ENCODE data around the gene MRPL49.
"Not testable (repeated sequence)": the region's sequence is repeated elsewhere in the genome, so short reads cannot be mapped to it uniquely, and the experiment has no call there.

The MRPL49 gene

DNA sequence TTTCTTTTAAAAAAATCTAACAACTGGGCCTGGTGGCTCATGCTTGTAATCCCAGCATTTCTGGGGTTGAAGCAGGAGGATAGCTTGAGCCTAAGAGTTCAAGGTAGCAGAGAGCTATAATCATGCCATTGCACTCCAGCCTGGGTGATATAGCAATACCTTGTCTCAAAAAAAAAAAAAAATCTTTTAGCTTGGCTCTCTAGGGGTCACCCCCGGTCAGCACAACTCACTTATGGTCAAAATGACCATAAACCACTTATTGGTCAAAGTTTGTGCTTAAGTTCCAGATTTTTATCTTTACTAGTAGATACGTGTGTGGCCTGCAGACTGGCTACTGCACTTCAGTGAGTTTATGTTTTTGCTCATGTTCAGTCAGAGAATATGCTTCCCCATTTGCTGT, 41.6 kb downstream of the MRPL49 start:
- WGBS: 80% methylated on average over 2 of the region's 2 CpGs
- H3K27ac ChIP-seq (ENCODE audit: low read depth, low read length): no peak overlapping the region
- H3K4me1 ChIP-seq (ENCODE audit: insufficient read depth, low read length): no peaks in the 10 kb centered on the region
- H3K9ac ChIP-seq (ENCODE audit: low read depth, low read length): no peak overlapping the region
- no peaks in the 10 kb centered on the region for H3K9me3 ChIP-seq (ENCODE audit: insufficient read depth, low read depth, low read length)
- no peak overlapping the region for H3K4me3 ChIP-seq (ENCODE audit: low read length)
- H3K36me3 ChIP-seq (ENCODE audit: insufficient read depth, low read length): no peaks in the 10 kb centered on the region
- no peaks in the 10 kb centered on the region for H3K27me3 ChIP-seq (ENCODE audit: insufficient read depth, low read length)

DNA sequence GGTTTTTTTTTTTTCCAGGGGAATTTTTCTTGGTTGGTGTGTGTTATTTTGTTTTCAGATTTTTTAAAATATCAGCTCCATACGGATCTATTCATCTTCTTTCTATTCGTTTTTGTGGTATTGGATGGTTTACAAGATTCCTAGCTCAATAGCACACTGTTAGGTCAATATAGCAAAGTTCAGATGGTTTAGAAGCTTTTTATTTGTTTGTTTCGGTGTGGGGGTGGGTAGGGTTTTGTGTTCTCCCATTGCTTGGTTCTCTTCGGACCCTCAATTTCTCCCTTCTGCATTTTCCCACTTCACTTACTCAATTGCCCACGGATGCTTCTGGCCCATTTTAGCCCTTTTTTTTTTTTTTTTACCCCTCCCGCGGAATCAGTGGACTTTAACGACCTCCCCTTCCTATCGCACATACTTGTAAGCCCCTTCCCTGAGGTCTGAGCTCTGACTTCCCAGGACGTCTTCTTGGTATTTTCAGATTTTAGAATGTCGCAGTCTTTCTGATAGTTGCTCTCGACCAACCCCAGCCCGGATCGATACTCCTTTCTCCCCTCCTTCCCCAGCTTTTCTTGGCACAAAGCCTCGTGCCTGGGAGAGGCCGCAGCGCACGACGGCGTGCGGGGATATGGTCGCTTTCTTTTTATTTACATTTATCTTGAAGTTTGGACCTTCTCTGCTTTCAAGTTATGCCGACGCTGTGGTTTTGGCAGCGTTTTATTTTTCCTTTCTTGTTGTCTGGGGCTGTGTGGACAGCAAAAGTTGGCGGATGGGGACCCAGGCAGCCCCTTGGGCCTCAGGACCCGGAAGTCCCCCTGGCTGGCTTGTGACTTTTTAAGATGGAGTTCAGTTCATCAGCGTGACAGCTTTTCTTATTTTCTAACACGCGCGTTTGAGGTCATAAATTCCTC, 43.5 kb downstream of the MRPL49 start:
- Histone ChIP-seq H3K36me3 (ENCODE audit: insufficient read depth, low read length) (no peaks in the 10 kb centered on the region), H3K4me1 (ENCODE audit: insufficient read depth, low read length) (peaks cover 5% of the 10 kb centered on the region; the same call in 1 of the 2 replicates), H3K27ac (ENCODE audit: low read depth, low read length) (no peak overlapping the region), H3K9ac (ENCODE audit: low read depth, low read length) (0 out of 2 replicates have a peak overlapping the region, but pooled peaks have one; percentile 26), H3K9me3 (ENCODE audit: insufficient read depth, low read depth, low read length) (no peaks in the 10 kb centered on the region), H3K4me3 (ENCODE audit: low read length) (no peak overlapping the region), H3K27me3 (ENCODE audit: insufficient read depth, low read length) (no peaks in the 10 kb centered on the region)
- 88% methylated on average over 30 of the region's 31 CpGs for WGBS

DNA sequence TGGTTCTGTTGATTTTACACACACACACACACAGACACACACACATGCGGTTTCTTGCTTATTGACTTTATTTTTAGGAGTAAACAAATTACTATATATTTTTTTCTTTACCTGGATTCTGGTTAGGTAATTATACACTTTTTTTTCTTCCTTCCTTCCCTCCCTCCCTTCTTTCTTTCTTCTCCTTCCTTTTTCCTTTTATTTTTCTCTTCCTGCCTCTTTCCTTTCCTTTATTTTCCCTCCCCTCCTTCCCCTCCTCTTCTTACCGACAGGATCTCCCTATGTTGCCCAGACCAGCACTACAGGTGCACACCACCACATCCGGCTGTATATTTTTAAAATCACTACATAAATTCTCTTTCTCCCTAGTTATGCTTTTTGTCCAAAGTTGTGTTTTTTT, 44.8 kb downstream of the MRPL49 start:
- no peaks in the 10 kb centered on the region for H3K36me3 ChIP-seq (ENCODE audit: insufficient read depth, low read length)
- no peak overlapping the region for H3K27ac ChIP-seq (ENCODE audit: low read depth, low read length)
- no peaks in the 10 kb centered on the region for H3K9me3 ChIP-seq (ENCODE audit: insufficient read depth, low read depth, low read length)
- H3K9ac ChIP-seq (ENCODE audit: low read depth, low read length): no peak overlapping the region
- H3K4me3 ChIP-seq (ENCODE audit: low read length): no peak overlapping the region
- no peaks in the 10 kb centered on the region for H3K27me3 ChIP-seq (ENCODE audit: insufficient read depth, low read length)
- H3K4me1 ChIP-seq (ENCODE audit: insufficient read depth, low read length): peaks cover 5% of the 10 kb centered on the region; the same call in 1 of the 2 replicates
- WGBS: 92% methylated on average over 2 of the region's 3 CpGs

DNA sequence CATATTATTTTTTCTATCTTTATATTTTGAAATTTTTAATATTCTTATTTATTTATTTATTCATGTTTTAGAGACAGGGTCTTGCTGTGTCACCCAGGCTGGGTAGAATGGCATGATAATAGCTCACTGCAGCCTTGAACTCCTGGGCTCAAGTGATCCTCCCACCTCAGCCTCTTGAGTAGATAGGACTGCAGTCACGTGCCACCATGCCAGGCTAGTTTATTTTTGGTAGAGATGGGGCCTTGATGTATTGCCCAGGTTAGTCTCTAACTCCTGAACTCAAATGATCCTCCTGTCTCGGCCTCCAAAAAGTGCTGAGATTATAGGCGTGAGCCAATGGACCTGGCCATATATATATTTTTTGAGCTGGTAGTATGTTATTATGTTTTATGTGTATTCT, 45.5 kb downstream of the MRPL49 start:
- no peaks in the 10 kb centered on the region for H3K36me3 ChIP-seq (ENCODE audit: insufficient read depth, low read length)
- WGBS: 95% methylated on average over 3 of the region's 3 CpGs
- no peak overlapping the region for H3K9ac ChIP-seq (ENCODE audit: low read depth, low read length)
- no peaks in the 10 kb centered on the region for H3K27me3 ChIP-seq (ENCODE audit: insufficient read depth, low read length)
- H3K4me1 ChIP-seq (ENCODE audit: insufficient read depth, low read length): peaks cover 5% of the 10 kb centered on the region; the same call in 1 of the 2 replicates
- no peak overlapping the region for H3K4me3 ChIP-seq (ENCODE audit: low read length)
- H3K27ac ChIP-seq (ENCODE audit: low read depth, low read length): no peak overlapping the region
- no peaks in the 10 kb centered on the region for H3K9me3 ChIP-seq (ENCODE audit: insufficient read depth, low read depth, low read length)

DNA sequence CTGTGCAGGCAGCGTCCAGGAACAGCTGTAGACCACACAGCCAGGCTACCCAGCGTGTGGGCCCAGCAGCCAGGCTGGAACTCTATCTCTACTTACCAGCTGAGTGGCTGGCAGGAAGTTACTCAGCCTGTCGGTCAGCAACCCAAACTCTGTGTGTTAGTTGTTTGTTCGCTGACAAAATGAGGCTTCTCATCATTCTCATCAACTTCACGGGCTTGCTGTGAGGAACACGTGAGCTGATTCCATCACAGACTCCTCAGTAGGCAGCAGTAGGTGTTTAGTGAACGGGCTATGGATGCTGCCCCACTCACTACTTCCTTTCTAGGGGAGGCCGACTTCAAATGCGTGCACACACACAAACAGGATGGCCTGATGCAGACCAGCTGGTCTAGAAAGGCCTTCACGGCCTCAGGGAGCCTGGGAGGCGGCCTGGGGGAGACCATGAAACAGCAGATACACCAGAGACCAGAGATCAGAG, 47.1 kb downstream of the MRPL49 start:
- H3K27ac ChIP-seq (ENCODE audit: low read depth, low read length): no peak overlapping the region

DNA sequence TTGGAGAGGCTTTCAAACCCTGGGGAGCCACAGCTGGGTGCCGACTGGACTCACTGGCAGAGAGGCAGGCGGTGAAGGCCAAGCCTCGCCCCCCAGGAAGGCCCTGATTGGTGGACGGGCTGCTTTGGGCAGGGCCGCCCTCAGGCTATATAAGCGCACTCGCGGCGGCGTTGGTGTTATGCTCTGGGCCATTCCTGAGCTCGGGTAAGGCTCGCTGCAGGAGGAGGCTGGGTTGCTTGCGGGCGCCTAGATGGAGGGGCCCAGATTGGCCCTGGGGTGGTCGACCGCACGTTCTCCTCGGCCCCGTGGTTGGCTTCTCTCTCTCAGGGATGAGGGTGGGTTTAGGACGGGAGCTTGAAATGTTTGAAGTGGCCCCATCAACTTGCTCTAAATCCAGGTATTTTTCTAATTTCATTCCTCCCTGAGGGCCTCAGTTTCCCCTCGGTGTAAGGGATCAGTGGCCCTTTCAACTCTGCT, 48.0 kb downstream of the MRPL49 start, which contains the start of gene SPDYC:
TSS of gene SPDYC (plus strand) at position 176 of the 477 bp plus-strand sequence. CDS start 1,125 bp downstream, outside the sequence.
- Histone ChIP-seq H3K36me3 (ENCODE audit: insufficient read depth, low read length) (no peaks in the 10 kb centered on the region), H3K4me1 (ENCODE audit: insufficient read depth, low read length) (peaks cover 5% of the 10 kb centered on the region; the same call in 1 of the 2 replicates), H3K9ac (ENCODE audit: low read depth, low read length) (no peak within 1 kb of the TSS), H3K27ac (ENCODE audit: low read depth, low read length) (no peak within 1 kb of the TSS), H3K9me3 (ENCODE audit: insufficient read depth, low read depth, low read length) (no peaks in the 10 kb centered on the region), H3K27me3 (ENCODE audit: insufficient read depth, low read length) (no peaks in the 10 kb centered on the region), H3K4me3 (ENCODE audit: low read length) (no peak within 1 kb of the TSS)
- WGBS: 72% methylated on average over 20 of the region's 21 CpGs

More for the DNA sequence above, 47.1 kb downstream of the MRPL49 start:
- H3K9ac ChIP-seq (ENCODE audit: low read depth, low read length): no peak overlapping the region
- 93% methylated on average over 10 of the region's 11 CpGs for WGBS
- H3K4me3 ChIP-seq (ENCODE audit: low read length): no peak overlapping the region
- H3K4me1 ChIP-seq (ENCODE audit: insufficient read depth, low read length): peaks cover 5% of the 10 kb centered on the region; the same call in 1 of the 2 replicates
- H3K36me3 ChIP-seq (ENCODE audit: insufficient read depth, low read length): no peaks in the 10 kb centered on the region
- no peaks in the 10 kb centered on the region for H3K27me3 ChIP-seq (ENCODE audit: insufficient read depth, low read length)
- no peaks in the 10 kb centered on the region for H3K9me3 ChIP-seq (ENCODE audit: insufficient read depth, low read depth, low read length)

DNA sequence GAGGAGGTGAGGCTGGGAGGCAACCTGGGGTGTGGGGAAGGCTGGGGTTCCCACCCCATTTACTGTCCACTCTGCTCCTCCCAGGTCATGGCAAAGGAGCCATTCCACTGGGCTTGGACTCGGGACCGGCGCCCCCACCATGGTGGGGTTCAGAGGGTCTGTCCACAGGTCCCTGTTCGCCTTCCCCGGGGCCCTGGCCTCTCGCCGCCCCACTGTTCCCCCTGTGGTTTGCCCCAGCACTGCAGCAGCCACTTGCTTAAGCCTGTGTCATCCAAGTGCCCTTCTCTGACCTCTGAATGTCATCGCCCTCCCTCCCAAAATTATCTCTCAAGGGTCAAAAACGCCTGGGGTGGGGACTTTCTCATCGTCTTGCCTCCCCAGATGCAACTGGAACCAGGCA, 50.5 kb downstream of the MRPL49 start:
- H3K4me1 ChIP-seq (ENCODE audit: insufficient read depth, low read length): peaks cover 5% of the 10 kb centered on the region; the same call in 1 of the 2 replicates
- WGBS: 89% methylated on average over 10 of the region's 10 CpGs
- no peak overlapping the region for H3K27ac ChIP-seq (ENCODE audit: low read depth, low read length)
- no peaks in the 10 kb centered on the region for H3K36me3 ChIP-seq (ENCODE audit: insufficient read depth, low read length)
- H3K27me3 ChIP-seq (ENCODE audit: insufficient read depth, low read length): no peaks in the 10 kb centered on the region
- H3K9me3 ChIP-seq (ENCODE audit: insufficient read depth, low read depth, low read length): no peaks in the 10 kb centered on the region
- H3K9ac ChIP-seq (ENCODE audit: low read depth, low read length): no peak overlapping the region
- H3K4me3 ChIP-seq (ENCODE audit: low read length): no peak overlapping the region

DNA sequence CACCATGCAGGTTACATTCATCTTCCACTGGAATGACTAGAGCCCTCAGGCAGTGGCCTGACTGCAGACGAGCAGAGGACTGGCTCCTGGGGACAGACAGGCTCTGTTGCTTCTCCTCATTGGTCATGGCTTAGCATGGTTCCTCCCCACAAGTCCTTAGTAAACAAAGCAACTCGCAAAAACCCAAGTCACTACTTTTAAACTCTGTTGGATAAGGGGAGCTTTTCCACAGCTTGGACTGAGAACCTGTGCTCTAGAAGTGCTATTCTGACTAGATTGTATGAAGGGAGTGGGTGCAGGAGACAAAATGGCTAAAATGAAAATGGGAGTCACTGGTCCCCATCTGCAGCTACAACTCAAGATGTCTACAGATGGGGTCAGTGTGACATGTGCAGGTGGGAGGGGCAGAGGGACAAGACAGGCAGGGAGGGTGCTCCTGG, 52.5 kb downstream of the MRPL49 start:
- not testable (repeated sequence) for H3K4me3 ChIP-seq (ENCODE audit: low read length); H3K9ac ChIP-seq (ENCODE audit: low read depth, low read length); H3K9me3 ChIP-seq (ENCODE audit: insufficient read depth, low read depth, low read length); H3K27ac ChIP-seq (ENCODE audit: low read depth, low read length); H3K4me1 ChIP-seq (ENCODE audit: insufficient read depth, low read length); H3K36me3 ChIP-seq (ENCODE audit: insufficient read depth, low read length); H3K27me3 ChIP-seq (ENCODE audit: insufficient read depth, low read length)
- WGBS: 52% methylated on average over 2 of the region's 2 CpGs
